ENCODE data around the gene TMEM207. TPM values are rescaled to one million over a fixed set of nuclear protein-coding genes. Genes with fewer than 3 reads are reported as not detected.

TMEM207 gene
- total and polyA plus RNA-seq, 2 of the 8 experiments (the other 6 are each of a cell fraction or from before 2014, with no cell fraction given) = not detected

DNA sequence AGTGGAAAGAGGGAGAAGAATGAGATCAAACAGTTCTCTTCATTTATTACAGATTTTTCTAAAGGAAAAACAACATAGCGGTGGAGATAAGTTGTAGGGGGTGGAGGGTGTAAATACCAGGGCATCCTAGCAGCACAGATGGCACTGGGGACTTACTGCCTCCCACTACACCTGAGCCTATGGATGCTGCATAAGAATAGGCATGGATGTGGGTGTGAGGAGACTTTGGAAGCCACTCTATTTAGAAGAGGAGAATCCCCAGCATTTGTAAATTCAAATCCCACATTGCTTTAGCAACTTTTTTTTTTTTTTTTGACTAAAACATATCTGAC, 36.8 kb upstream of the TMEM207 start:
- H3K79me2 ChIP-seq (ENCODE audit: control insufficient read depth in 1 of 2, insufficient read depth in 2 of 2, low read length in 2 of 2) = no peaks in the 10 kb centered on the region
- ChIA-PET CTCF (ENCODE audit: partially characterized antibody) (no interaction called here), POLR2A (ENCODE audit: partially characterized antibody) (no interaction called here)
- no peak overlapping the region for H2AK5ac ChIP-seq (ENCODE audit: low read depth, low read length)
- no peaks in the 10 kb centered on the region for H3K27me3 ChIP-seq (replicated peaks in 1 of 4; ENCODE audit: control insufficient read depth in 3 of 4, extremely low read depth in 1 of 4, insufficient read depth in 3 of 4, low read length in 3 of 4)
- no peak overlapping the region for H3K4me2 ChIP-seq (ENCODE audit: insufficient read depth in 1 of 2, low read depth in 2 of 2, low read length in 2 of 2)
- no peak overlapping the region for H2BK15ac ChIP-seq (ENCODE audit: low read length)
- H4K20me1 ChIP-seq (replicated peaks in 1 of 2; ENCODE audit: control insufficient read depth in 1 of 2, insufficient read depth in 2 of 2, low read length in 2 of 2) = no peaks in the 10 kb centered on the region
- H4K5ac ChIP-seq (ENCODE audit: insufficient read length, low read depth, low read length) = no peak overlapping the region
- no peak overlapping the region for H3K14ac ChIP-seq (ENCODE audit: insufficient read length)
- H3K4ac ChIP-seq (replicated peaks; ENCODE audit: insufficient read length, low read depth, low read length) = no peak overlapping the region
- H3K27ac ChIP-seq (ENCODE audit: low read depth, low read length) = no peak overlapping the region
- H3K9me3 ChIP-seq (ENCODE audit: insufficient read depth in 2 of 2, low read depth in 1 of 2, low read length in 1 of 2) = no peaks in the 10 kb centered on the region
- H3K56ac ChIP-seq (replicated peaks; ENCODE audit: insufficient read length, low read depth, low read length) = no peak overlapping the region
- no peak overlapping the region for H2AFZ ChIP-seq (ENCODE audit: low read length)
- H2BK12ac ChIP-seq (ENCODE audit: low read depth, low read length) = no peak overlapping the region
- no peaks in the 10 kb centered on the region for H3K36me3 ChIP-seq (ENCODE audit: control insufficient read depth in 2 of 4, insufficient read depth in 4 of 4, low read length in 3 of 4)
- no peak overlapping the region for H3K4me3 ChIP-seq (ENCODE audit: extremely low read depth in 1 of 4, insufficient read depth in 2 of 4, low read depth in 3 of 4, low read length in 4 of 4)
- H3K23me2 ChIP-seq (ENCODE audit: low read depth, low read length) = no peaks in the 10 kb centered on the region; the same call in 1 of the 2 replicates
- no peak overlapping the region for H3K23ac ChIP-seq (ENCODE audit: insufficient read length)
- no peak overlapping the region for H4K8ac ChIP-seq (ENCODE audit: extremely low read depth, insufficient read depth, low read length)
- H3K4me1 ChIP-seq (replicated peaks in 1 of 4; ENCODE audit: control insufficient read depth in 3 of 4, insufficient read depth in 4 of 4, low read length in 3 of 4) = peaks cover 0 to 4% (median 0%) of the 10 kb centered on the region in 4 experiments; a peak in 1 of 7 replicates
- H4K91ac ChIP-seq (replicated peaks; ENCODE audit: insufficient read length, low read length) = no peak overlapping the region
- DNase-seq (ENCODE audit: low read depth in 1 of 2, low spot score in 2 of 2) = no peak
- no peak overlapping the region for H2BK20ac ChIP-seq (ENCODE audit: low read length)
- 100% methylated on average over 1 of the region's 1 CpG; no CpG with 5 or more reads in 1 of the 2 experiments for whole genome bisulfite sequencing, 2 experiments (ENCODE audit: extremely low coverage in 1 of 2, insufficient coverage in 1 of 2, insufficient read length in 1 of 2, insufficient replicate concordance in 2 of 2, low coverage in 1 of 2, low lambda C conversion rate in 2 of 2, missing lambda C conversion rate in 1 of 2)
- no peak overlapping the region for H2BK120ac ChIP-seq (replicated peaks; ENCODE audit: low read depth, low read length)
- no peak for FAIRE-seq
- TF ChIP-seq GTF2F1 (IDR thresholded peaks at IDR 0.05; ENCODE audit: borderline replicate concordance, low read depth, low read length) = no peak
- no peak for TF ChIP-seq BCL11A (IDR thresholded peaks at IDR 0.05; ENCODE audit: low read depth in 2 of 2, low read length in 2 of 2)
- TF ChIP-seq SIRT6 (IDR thresholded peaks at IDR 0.05; ENCODE audit: low read length) = no peak
- TF ChIP-seq, protein P1, sequence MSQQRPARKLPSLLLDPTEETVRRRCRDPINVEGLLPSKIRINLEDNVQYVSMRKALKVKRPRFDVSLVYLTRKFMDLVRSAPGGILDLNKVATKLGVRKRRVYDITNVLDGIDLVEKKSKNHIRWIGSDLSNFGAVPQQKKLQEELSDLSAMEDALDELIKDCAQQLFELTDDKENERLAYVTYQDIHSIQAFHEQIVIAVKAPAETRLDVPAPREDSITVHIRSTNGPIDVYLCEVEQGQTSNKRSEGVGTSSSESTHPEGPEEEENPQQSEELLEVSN (IDR thresholded peaks at IDR 0.05) = no peak
- no peak overlapping the region for H3K9ac ChIP-seq (replicated peaks in 1 of 4; ENCODE audit: extremely low read depth in 1 of 4, low read depth in 3 of 4, low read length in 3 of 4)
- no peak overlapping the region for H3K18ac ChIP-seq (ENCODE audit: extremely low read depth, low read length)
- H2BK5ac ChIP-seq (ENCODE audit: low read depth, low read length) = no peak overlapping the region
- H3K79me1 ChIP-seq (ENCODE audit: low read depth, low read length) = no peaks in the 10 kb centered on the region

All from H1 (cell line).